Measurements from ENCODE around the gene CCL21. TPM values are rescaled to one million over a fixed set of nuclear protein-coding genes. Genes with fewer than 3 reads are reported as not detected.

The CCL21 gene
- total RNA-seq, 2 donors from 2014 or later, result not detected

DNA sequence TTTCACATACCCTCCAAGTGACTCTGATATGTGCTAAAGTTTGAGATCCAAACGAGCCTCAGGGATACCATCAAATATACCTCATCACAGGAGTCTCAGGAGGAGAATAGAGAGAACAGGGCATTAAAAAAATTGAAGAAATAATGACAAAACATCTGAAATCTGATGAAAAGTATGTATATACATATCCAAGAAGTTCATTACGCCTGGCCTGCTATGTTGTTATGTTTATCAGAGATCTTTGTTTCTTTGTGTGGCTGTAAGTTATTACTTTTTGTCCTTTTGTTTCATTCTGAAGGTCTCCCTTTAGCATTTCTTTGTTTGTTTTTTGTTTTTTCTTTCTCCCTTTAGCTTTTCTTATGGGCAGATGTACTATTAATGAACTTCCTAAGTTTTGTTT, 16.4 kb downstream of the CCL21 start:
- H3K4me1 Mint-ChIP-seq (ENCODE audit: low read depth), result no peaks in the 10 kb centered on the region
- H3K36me3 Mint-ChIP-seq (ENCODE audit: insufficient read depth in 2 of 2), result no peaks in the 10 kb centered on the region
- no peak overlapping the region for H3K4me3 Mint-ChIP-seq
- H3K27ac Mint-ChIP-seq, result no peak overlapping the region
- ATAC-seq (replicated peaks in 1 of 2) (no peak), DNase-seq (no peak)
- peaks cover 11% of the 10 kb centered on the region for H3K27me3 Mint-ChIP-seq (ENCODE audit: low read depth)
- no peaks in the 10 kb centered on the region for H3K9me3 Mint-ChIP-seq

DNA sequence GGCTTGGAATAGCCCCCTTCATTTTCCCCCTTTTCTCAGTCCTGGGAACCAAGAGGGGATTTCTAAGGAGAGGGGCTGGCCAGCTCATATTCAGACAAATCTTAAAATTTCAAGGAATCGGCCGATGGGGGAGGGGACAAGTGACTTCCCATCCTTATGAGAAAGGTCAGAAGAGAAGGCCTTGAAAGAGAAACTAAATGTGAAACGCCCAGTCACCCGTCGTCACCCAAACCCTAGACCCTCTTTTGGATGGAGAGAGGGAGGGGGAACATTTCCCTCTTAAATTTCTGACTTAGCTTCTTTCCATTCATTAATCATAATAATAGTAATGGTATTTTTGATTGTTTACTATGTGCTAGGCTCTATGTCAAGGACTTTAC, 18.0 kb downstream of the CCL21 start:
- Mint-ChIP-seq H3K4me1 (ENCODE audit: low read depth) (no peaks in the 10 kb centered on the region), H3K27me3 (ENCODE audit: low read depth) (peaks cover 11% of the 10 kb centered on the region), H3K27ac (no peak overlapping the region), H3K4me3 (no peak overlapping the region), H3K9me3 (no peaks in the 10 kb centered on the region), H3K36me3 (ENCODE audit: insufficient read depth in 2 of 2) (no peaks in the 10 kb centered on the region)
- DNase-seq (no peak), ATAC-seq (replicated peaks in 1 of 2) (no peak)

DNA sequence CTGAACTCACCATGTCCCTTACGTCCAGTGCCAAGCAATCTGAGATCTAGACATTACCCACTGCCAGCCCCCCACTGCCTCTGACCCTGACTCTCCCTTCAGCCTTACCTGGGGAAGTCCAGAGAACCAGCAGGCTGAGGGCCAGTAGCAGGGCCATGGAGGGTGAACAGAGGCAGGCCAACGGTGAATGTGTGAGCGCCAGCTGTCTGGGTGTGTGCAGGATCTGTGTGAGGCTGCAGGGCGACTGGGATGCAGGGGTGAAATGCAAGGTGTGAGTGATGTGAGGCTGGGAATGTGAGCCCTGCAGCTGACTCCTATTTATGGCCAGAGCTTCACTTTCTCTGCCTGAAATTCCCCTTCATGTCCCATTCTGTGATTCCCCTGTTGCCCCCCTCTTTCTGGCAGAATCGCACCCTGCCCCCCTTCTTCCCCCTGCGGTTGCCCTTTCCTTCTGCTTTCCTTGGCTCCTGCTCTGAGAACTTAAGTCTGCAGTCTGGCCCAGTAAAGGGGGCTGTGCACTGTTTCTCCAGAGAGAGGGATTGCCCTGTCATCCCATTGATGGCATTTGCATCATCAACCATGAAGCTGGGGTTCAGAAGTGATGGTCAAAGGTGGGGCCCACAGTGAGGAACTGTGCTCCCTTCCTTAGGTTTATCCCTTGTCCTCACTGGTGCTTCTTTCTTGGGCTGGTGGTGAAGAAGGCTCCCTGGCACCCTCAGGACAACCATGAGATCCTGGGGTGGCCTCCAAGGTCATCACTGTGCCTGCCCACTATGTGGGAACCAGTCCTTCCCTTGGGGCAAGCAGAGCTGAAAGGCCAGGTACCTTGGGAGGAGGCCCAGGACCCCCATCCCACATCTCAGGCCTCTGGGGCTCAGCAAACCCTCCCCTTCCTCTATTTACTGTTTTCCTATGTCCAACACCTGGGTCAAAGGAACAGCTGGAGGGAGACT, 18.7 kb downstream of the CCL21 start, which contains the start of gene CCL19:
Gene CCL19 (minus strand): TSS at position 294 of the 953 bp plus-strand sequence. CDS start 137 bp downstream, at position 157.
- H3K4me3 Mint-ChIP-seq, result no peak within 1 kb of the TSS
- H3K27ac Mint-ChIP-seq, result no peak within 1 kb of the TSS
- H3K27me3 Mint-ChIP-seq (ENCODE audit: low read depth), result peaks cover 11% of the 10 kb centered on the region
- no peaks in the 10 kb centered on the region for H3K9me3 Mint-ChIP-seq
- ATAC-seq (replicated peaks in 1 of 2) (no peak), DNase-seq (no peak)
- H3K36me3 Mint-ChIP-seq (ENCODE audit: insufficient read depth in 2 of 2), result no peaks in the 10 kb centered on the region
- H3K4me1 Mint-ChIP-seq (ENCODE audit: low read depth), result no peaks in the 10 kb centered on the region

DNA sequence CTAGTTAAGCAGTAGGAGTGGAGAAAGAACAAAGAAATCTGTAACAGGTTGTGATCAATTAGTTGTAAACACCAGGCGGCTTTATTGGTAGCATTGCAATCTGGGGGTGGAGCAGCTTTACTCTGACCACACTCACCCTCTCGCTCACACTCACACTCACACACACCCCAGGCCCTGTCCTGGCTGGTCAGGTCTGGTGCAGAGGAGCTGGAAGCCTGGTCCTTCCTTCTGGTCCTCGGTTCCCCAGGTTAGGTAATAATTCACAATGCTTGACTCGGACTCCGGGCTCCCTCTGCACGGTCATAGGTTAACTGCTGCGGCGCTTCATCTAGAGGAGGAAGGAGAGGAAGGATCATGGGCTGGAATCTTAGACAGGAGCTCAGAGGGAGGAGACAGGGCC, 20.4 kb downstream of the CCL21 start:
- Mint-ChIP-seq H3K27ac (no peak overlapping the region), H3K9me3 (no peaks in the 10 kb centered on the region), H3K36me3 (ENCODE audit: insufficient read depth in 2 of 2) (no peaks in the 10 kb centered on the region), H3K27me3 (ENCODE audit: low read depth) (peaks cover 6% of the 10 kb centered on the region), H3K4me1 (ENCODE audit: low read depth) (peaks cover 3% of the 10 kb centered on the region), H3K4me3 (no peak overlapping the region)
- DNase-seq, result no peak
- no peak for ATAC-seq (replicated peaks in 1 of 2)

DNA sequence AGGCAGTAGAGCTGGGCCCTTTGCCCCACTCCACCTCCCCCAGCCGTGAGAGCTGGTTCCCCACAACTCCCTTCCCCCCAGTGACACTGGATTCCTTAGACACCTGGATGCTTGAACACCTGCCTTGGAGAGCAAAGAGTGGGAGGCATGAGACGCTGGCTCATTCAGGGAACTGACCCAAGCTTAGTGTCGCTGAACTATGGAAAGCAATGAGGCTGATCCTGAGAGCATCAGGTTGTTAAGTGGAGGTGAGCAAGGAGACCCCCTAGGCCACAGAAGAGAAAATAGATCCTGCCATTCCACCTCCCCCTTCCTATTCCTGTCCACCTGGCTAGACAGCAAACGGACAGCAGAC, 20.8 kb downstream of the CCL21 start:
- Mint-ChIP-seq H3K9me3 (no peaks in the 10 kb centered on the region), H3K36me3 (ENCODE audit: insufficient read depth in 2 of 2) (no peaks in the 10 kb centered on the region), H3K27me3 (ENCODE audit: low read depth) (peaks cover 6% of the 10 kb centered on the region), H3K4me3 (no peak overlapping the region), H3K27ac (no peak overlapping the region), H3K4me1 (ENCODE audit: low read depth) (peaks cover 7% of the 10 kb centered on the region)
- DNase-seq, result no peak
- no peak for ATAC-seq (replicated peaks in 1 of 2)

DNA sequence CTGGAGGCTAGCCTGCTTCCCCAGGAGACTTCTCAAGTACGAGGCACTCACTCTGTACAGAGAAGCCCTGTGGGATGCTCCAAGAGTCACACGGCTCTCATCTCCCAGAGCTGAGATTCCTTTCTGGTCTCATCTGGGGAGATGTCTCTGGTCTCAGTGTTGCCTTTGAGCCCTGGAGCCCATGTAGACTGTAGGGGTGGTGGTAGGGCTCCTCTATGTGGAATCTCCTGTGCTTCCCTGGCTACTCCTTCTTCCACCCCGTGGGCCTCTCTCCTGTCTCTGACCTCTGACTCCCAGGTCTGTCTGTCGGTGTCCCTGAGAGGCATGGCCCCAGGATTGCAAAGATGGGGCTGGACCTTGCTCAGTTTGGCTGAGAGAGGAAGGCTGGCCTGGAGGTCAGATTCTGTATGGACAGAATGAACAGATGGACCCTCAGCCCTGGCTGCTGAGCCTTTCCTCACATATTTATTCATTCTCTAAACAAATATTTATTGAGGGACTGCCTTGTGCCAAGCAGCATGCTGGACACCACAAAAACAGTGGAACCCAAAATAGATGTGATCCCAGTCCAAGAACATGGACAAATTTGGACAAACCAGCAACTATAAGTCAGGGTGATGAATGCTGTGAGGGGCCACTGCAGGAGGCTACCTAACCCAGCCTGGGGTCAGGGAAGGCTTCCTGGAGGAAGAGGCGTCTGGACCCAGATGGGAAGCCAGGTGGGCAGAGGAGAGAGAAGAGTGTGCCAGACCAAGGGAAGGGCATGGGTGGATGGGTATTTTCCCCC, 21.4 kb downstream of the CCL21 start:
- no peak for ATAC-seq (replicated peaks in 1 of 2)
- Mint-ChIP-seq H3K4me1 (ENCODE audit: low read depth) (peaks cover 11% of the 10 kb centered on the region), H3K27ac (no peak overlapping the region), H3K4me3 (no peak overlapping the region), H3K27me3 (ENCODE audit: low read depth) (peaks cover 2% of the 10 kb centered on the region), H3K9me3 (no peaks in the 10 kb centered on the region), H3K36me3 (ENCODE audit: insufficient read depth in 2 of 2) (no peaks in the 10 kb centered on the region)
- no peak for DNase-seq

DNA sequence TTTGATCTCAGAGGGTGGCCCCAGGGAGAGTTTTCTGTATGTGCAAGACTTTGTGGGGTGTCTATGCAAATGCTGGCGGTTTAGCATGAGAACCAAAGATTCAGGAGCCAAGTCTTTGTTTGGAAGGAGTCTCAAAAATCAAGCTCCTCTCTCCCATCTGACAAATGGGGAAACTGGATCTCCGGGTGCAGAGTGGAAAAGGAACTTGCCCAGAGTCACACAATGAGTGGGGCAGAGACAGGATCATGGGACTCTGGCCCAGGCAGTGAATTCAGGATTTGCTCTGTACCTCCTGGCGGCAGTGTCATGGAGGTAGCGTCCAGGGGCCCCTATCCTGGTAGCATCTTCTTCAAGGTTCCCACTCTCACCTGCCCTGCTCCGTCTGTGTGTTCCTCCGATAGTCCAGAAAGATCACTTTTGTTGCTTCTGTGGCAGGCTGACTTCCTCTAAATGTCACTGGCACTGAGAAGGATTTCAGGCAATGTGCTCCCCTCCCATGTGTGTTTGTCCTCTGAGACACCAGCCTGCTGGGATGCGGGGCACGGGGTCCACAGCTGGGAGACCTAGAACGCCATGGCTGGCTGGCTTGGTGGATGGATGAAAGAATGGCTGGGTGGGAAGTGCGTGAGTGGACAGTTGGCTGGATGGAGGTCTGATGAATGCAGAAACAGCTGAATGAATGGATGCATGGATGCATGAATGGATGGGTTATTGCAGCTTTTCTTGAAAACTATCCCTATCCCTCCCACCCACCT, 22.5 kb downstream of the CCL21 start:
- no peak for ATAC-seq (replicated peaks in 1 of 2)
- peaks cover 11% of the 10 kb centered on the region for H3K4me1 Mint-ChIP-seq (ENCODE audit: low read depth)
- H3K27ac Mint-ChIP-seq, result no peak overlapping the region
- no peak for DNase-seq
- no peaks in the 10 kb centered on the region for H3K27me3 Mint-ChIP-seq (ENCODE audit: low read depth)
- H3K36me3 Mint-ChIP-seq (ENCODE audit: insufficient read depth in 2 of 2), result no peaks in the 10 kb centered on the region
- H3K9me3 Mint-ChIP-seq, result no peaks in the 10 kb centered on the region
- H3K4me3 Mint-ChIP-seq, result no peak overlapping the region

DNA sequence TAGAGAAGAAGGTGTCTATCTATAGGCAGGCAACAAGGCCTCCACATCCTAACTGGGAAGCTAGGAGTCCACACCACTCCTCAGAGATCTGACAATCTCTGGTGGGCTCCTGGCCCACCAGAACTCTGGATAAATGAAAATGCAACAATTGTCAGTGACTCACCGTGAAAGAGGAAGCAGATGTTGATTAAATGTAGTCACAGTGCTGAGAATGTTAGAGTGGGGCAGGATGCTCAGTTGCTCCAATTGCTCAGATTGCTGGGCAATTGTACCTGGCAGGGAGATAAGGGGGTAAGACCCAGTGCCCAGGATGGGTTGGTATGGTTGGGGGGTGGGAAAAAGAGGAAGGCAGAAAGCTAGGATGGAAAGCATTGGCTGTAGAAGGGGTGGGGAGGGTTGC, 23.2 kb downstream of the CCL21 start:
- H3K4me3 Mint-ChIP-seq, result no peak overlapping the region
- no peak for ATAC-seq (replicated peaks in 1 of 2)
- H3K9me3 Mint-ChIP-seq, result no peaks in the 10 kb centered on the region
- DNase-seq, result no peak
- peaks cover 11% of the 10 kb centered on the region for H3K4me1 Mint-ChIP-seq (ENCODE audit: low read depth)
- H3K27me3 Mint-ChIP-seq (ENCODE audit: low read depth), result no peaks in the 10 kb centered on the region
- H3K36me3 Mint-ChIP-seq (ENCODE audit: insufficient read depth in 2 of 2), result no peaks in the 10 kb centered on the region
- H3K27ac Mint-ChIP-seq, result no peak overlapping the region

DNA sequence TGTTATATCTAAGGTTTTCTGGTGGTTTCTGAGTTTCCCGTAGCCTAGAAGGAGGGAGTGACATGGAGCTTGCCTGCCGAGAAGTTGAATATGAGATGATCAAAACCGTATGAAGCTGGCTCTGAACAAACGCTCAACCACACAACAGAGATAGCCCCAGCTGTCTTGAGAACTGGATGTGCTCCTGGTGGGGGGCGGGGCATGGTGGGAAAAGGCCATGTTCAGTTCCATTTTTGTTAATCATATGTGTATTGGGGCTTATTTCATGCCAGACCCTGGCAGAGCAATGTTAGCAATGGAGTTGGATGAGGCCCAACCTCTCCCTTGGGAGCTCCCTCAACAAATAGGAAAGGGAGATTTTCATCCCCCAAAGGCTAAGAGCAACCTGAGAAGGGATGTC, 23.7 kb downstream of the CCL21 start:
- DNase-seq (no peak), ATAC-seq (replicated peaks in 1 of 2) (no peak)
- Mint-ChIP-seq H3K27ac (no peak overlapping the region), H3K9me3 (no peaks in the 10 kb centered on the region), H3K27me3 (ENCODE audit: low read depth) (no peaks in the 10 kb centered on the region), H3K36me3 (ENCODE audit: insufficient read depth in 2 of 2) (no peaks in the 10 kb centered on the region), H3K4me3 (no peak overlapping the region), H3K4me1 (ENCODE audit: low read depth) (peaks cover 11% of the 10 kb centered on the region)

DNA sequence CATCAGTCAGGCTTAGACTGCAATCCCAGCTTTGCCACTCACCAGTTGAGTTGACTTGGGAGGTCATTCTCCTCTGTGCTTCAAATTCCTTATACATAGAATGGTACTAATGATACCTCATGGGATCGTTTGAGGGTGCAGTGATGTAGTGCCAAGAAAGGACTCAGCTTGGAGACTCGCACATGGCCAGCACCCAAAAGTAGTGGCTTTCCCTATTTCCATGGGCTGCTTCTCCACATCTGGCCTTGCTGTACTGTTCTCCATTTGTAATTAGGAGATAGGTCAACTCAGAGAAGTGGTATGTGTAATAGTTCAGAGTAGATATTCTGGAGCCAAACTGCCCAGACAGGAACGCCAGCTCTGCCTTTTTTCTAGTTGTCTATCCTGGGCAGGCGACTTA, 24.3 kb downstream of the CCL21 start:
- Mint-ChIP-seq H3K27me3 (ENCODE audit: low read depth) (no peaks in the 10 kb centered on the region), H3K36me3 (ENCODE audit: insufficient read depth in 2 of 2) (no peaks in the 10 kb centered on the region), H3K9me3 (no peaks in the 10 kb centered on the region), H3K4me3 (no peak overlapping the region), H3K4me1 (ENCODE audit: low read depth) (peaks cover 11% of the 10 kb centered on the region), H3K27ac (no peak overlapping the region)
- DNase-seq (no peak), ATAC-seq (replicated peaks in 1 of 2) (no peak)

DNA sequence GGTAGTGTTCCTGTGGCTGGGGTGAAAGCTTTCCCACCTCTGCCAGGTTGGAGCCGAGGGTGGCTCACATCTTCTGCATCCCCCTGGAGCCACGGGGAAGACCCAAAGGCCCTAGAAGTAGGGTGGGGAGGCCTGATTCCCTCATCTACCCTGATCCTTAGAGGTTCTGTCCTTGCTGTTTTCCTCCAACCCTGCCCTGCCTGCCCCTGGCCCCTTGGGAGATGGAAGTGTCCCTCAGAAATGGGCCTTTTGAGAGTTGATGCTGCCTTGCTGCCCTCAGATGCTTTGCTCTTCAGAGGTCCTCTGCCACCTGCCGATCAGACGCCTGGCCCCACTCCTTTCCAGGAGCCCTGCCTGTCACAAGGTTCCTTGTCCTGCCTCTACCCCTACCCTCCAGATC, 25.1 kb downstream of the CCL21 start:
- ATAC-seq (replicated peaks in 1 of 2) (no peak), DNase-seq (no peak)
- Mint-ChIP-seq H3K9me3 (no peaks in the 10 kb centered on the region), H3K27ac (no peak overlapping the region), H3K36me3 (ENCODE audit: insufficient read depth in 2 of 2) (no peaks in the 10 kb centered on the region), H3K4me1 (ENCODE audit: low read depth) (peaks cover 11% of the 10 kb centered on the region), H3K4me3 (no peak overlapping the region), H3K27me3 (ENCODE audit: low read depth) (no peaks in the 10 kb centered on the region)

DNA sequence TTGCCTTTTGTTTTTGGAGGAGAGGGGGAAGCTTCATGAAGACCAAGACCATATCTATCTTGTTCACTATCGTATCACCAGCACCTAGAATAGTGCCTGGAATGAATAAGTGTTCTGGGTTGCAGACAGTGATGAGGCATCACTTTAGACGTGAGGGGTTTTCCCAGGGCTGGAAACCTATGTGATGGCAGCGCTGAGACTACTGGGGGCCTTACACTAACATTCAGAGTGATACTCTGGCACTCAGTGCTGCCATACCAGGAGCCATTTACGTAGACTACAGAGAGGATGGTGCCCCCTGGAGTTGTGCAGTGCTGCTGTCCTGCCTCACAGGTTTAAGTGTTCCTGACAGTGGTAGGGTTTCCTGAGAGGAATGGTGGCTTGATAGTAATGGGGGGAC, 25.8 kb downstream of the CCL21 start:
- ATAC-seq (replicated peaks in 1 of 2), result peak; percentile 98 to 99
- H3K27me3 Mint-ChIP-seq (ENCODE audit: low read depth), result no peaks in the 10 kb centered on the region
- H3K36me3 Mint-ChIP-seq (ENCODE audit: insufficient read depth in 2 of 2), result no peaks in the 10 kb centered on the region
- H3K4me3 Mint-ChIP-seq, result no peak overlapping the region
- DNase-seq, result peak; percentile 52 to 56
- peaks cover 11% of the 10 kb centered on the region for H3K4me1 Mint-ChIP-seq (ENCODE audit: low read depth)
- no peaks in the 10 kb centered on the region for H3K9me3 Mint-ChIP-seq
- no peak overlapping the region for H3K27ac Mint-ChIP-seq

DNA sequence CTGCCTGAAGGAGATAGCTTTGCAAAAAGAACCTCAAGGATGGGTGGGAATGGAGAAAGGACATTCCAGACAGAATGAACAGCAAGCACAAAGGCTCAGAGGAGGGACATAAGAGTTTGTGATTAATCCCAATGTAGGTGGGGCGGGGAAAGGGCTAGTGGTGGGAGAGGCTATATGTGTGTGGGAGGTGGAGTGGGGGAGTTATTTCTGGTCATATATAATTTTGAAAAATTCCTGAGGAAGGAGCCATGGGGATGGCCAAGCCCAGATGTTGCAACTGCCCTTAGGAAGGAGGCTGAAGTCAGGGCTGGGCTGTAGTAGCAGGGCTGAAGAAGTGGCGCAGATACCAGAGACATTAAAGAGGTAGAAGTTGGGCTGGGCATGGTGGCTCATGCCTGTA, 34.1 kb downstream of the CCL21 start:
- Mint-ChIP-seq H3K4me3 (no peak overlapping the region), H3K36me3 (ENCODE audit: insufficient read depth in 2 of 2) (no peaks in the 10 kb centered on the region), H3K27ac (no peak overlapping the region), H3K4me1 (ENCODE audit: low read depth) (peaks cover 9% of the 10 kb centered on the region), H3K27me3 (ENCODE audit: low read depth) (no peaks in the 10 kb centered on the region), H3K9me3 (no peaks in the 10 kb centered on the region)
- no peak for DNase-seq
- ATAC-seq (replicated peaks in 1 of 2), result no peak
